Tibial nerve (tissue), 3 donors: ENCODE data around the gene MYADM.

Experiments
- POLR2A ChIP-seq, 2 donors: fragments of 450-650 bp; IDR thresholded peaks; one replicate each; pipeline ENCODE4 v1.6.1; 2017; ENCODE audit warnings: antibody characterized with exemption in 2 of 2, mild to moderate bottlenecking in 2 of 2, moderate library complexity in 2 of 2
- TF ChIP-seq, protein P1 (sequence below), 5 experiments: fragments of 200-600 bp in 3 of 5; fragments of 450-650 bp in 2 of 5; sonication (generic) in 3 of 5; IDR thresholded peaks; one replicate each; pipeline ENCODE4 v1.5.1; 2016 to 2019; ENCODE audit warnings: antibody characterized with exemption in 5 of 5, mild to moderate bottlenecking in 3 of 5, moderate library complexity in 2 of 5

DNA sequence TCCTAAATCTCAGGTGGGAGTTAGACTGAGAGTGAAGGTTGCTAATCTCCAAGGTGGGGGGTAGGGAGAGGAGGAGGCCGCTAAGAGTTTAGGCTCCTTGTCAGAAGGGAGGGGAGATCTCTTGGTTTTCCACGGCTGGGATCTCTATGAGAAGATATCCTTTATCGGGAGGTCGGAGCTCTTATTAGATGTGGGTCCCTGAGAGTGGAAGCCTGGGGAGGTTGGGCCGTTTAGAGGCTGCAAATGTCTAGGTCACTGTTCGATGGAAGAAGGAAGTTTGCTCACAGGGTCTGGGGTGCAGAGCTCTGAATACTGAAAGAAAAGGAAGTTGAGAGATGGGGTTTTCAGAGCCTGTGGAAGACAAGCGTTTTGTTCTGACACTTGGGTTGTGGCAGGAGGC lies 3.8 kb downstream of the MYADM start:
- TF ChIP-seq, protein P1, sequence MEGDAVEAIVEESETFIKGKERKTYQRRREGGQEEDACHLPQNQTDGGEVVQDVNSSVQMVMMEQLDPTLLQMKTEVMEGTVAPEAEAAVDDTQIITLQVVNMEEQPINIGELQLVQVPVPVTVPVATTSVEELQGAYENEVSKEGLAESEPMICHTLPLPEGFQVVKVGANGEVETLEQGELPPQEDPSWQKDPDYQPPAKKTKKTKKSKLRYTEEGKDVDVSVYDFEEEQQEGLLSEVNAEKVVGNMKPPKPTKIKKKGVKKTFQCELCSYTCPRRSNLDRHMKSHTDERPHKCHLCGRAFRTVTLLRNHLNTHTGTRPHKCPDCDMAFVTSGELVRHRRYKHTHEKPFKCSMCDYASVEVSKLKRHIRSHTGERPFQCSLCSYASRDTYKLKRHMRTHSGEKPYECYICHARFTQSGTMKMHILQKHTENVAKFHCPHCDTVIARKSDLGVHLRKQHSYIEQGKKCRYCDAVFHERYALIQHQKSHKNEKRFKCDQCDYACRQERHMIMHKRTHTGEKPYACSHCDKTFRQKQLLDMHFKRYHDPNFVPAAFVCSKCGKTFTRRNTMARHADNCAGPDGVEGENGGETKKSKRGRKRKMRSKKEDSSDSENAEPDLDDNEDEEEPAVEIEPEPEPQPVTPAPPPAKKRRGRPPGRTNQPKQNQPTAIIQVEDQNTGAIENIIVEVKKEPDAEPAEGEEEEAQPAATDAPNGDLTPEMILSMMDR (IDR thresholded peaks at IDR 0.05): no peak
- no peak for TF ChIP-seq POLR2A (IDR thresholded peaks at IDR 0.05)
